Left forelimb (tissue), 1 donor: ENCODE data around the gene NLE1.

Experiments used
- DNase-seq: peaks from one replicate; pipeline ENCODE4 v3.0.0-alpha.2; 2018; ENCODE audit warnings: low spot score

The NLE1 gene

GRCh38 chr17:35086164-35086563 lies 55.9 kb downstream of the NLE1 start:
- no peak for DNase-seq

GRCh38 chr17:35084987-35085386 lies 57.1 kb downstream of the NLE1 start:
- DNase-seq: no peak

- no peak for DNase-seq
Observed at GRCh38 chr17:35083071-35083470, 59.0 kb downstream of the NLE1 start.

GRCh38 chr17:35082073-35082657 lies 59.9 kb downstream of the NLE1 start:
- DNase-seq: no peak

- DNase-seq: no peak
Observed at GRCh38 chr17:35081638-35082037, 60.5 kb downstream of the NLE1 start.

GRCh38 chr17:35080536-35080935 lies 61.6 kb downstream of the NLE1 start:
- no peak for DNase-seq

- DNase-seq: no peak
Observed at GRCh38 chr17:35079547-35080423, 62.3 kb downstream of the NLE1 start.
